Ovary (tissue), 9 donors: ENCODE data around the gene WDR43. TPM values are rescaled to one million over a fixed set of nuclear protein-coding genes. Genes with fewer than 3 reads are reported as not detected.

Experiments used
- DNase-seq, 5 donors: peaks; one replicate each; pipeline ENCODE4 v3.0.0-alpha.2; 2019 to 2020
- H3K27ac ChIP-seq, 2 donors: fragments of 200-600 bp; one replicate each; pipeline versions ENCODE4 v1.5.1 to v1.8.0; 2019 to 2022
- H3K27me3 ChIP-seq: fragments of 200-600 bp; one replicate; pipeline ENCODE4 v1.8.0; 2022
- H3K36me3 ChIP-seq: fragments of 200-600 bp; sonication (generic); one replicate; pipeline ENCODE4 v1.5.1; 2019
- H3K4me1 ChIP-seq: one replicate; pipeline ENCODE4 v1.8.1; 2013; ENCODE audit warnings: mild to moderate bottlenecking, moderate library complexity; ENCODE audit not compliant: insufficient read depth
- H3K4me3 ChIP-seq: fragments of 200-600 bp; sonication (generic); one replicate; pipeline ENCODE4 v1.5.1; 2017
- H3K9me3 ChIP-seq, 2 donors: fragments of 200-600 bp in 1 of 2; sonication (generic) in 1 of 2; one replicate each; pipeline versions ENCODE4 v1.5.1 to v1.8.1; 2013 to 2019; ENCODE audit warnings: mild to moderate bottlenecking in 1 of 2, moderate library complexity in 1 of 2
- CTCF ChIP-seq, 3 donors: fragments of 450-650 bp in 2 of 3; fragments of 200-600 bp in 1 of 3; IDR thresholded peaks; one replicate each; pipeline versions ENCODE4 v1.5.1 to v1.8.0; 2016 to 2022; ENCODE audit warnings: antibody characterized with exemption in 3 of 3, mild to moderate bottlenecking in 1 of 3
- EP300 ChIP-seq: sonication (generic); formaldehyde crosslinking; IDR thresholded peaks from one replicate; pipeline ENCODE4 v1.6.1; 2017; ENCODE audit warnings: antibody characterized with exemption
- POLR2A ChIP-seq: fragments of 450-650 bp; IDR thresholded peaks from one replicate; pipeline ENCODE4 v1.6.1; 2017; ENCODE audit warnings: antibody characterized with exemption, mild to moderate bottlenecking, moderate library complexity
- WGBS, 3 donors: extraction: QIAGEN DNeasy Blood & Tissue Kit in 1 of 3; methylation state at CpG; one replicate each; pipeline versions ENCODE4 v1.1.5 to v1.1.7; 2013 to 2017; 5-methylcytosine and 5-hydroxymethylcytosine counted together
- intact Hi-C, 4 donors: fragments of 100-400 bp; cut with DNase I; formaldehyde crosslinking; loops; one replicate each; pipeline versions ENCODE4 v1.11.0 to v1.15.1; 2022 to 2023
- polyA plus RNA-seq, 2 donors: library from polyadenylated mRNA; stranded (reverse); fragments of 200-250 nt in 1 of 2; fragments of 350-450 nt in 1 of 2; fragmentation: Illumina TruSeq in 1 of 2; extraction: RNeasy Lipid Tissue Mini Kit (QIAGEN cat#74804) in 1 of 2; gene quantifications; one replicate each; pipeline ENCODE4 v1.2.3, GENCODE V29; 2013 to 2014
- total RNA-seq, 7 donors: library from RNA; depleted of rRNA in 2 of 7; stranded (reverse); fragments of >200 nt in 2 of 7; fragmentation: NEBNext Ultra II Directional in 3 of 7; extraction: Animal tissue kit (Norgen Biotek cat#: 25700) in 3 of 7; gene quantifications; one replicate each; pipeline versions ENCODE4 v1.1.0 to v1.2.4, GENCODE V29; 2016 to 2023
- donor health status: DM: no; HTN: no; CAD: no; lungs with moderate emphysema.
- donor health status: DM: no; HTN: no; CAD: no.
- donor health status: Bipolar disorder and iron deficiency.
- donor health status: DM: yes; HTN: yes; CAD: no.
- donor health status: DM: no; HTN: no; CAD: no.
- donor health status: DM: yes; HTN: yes; CAD: no.

The WDR43 gene
- total and polyA plus RNA-seq, 9 donors, result 14.0 to 63.5 (median 43.5) TPM

- no peak for DNase-seq
- H3K9me3 ChIP-seq, result no peaks in the 10 kb centered on the region
- no peaks in the 10 kb centered on the region for H3K27me3 ChIP-seq
- TF ChIP-seq POLR2A (no peak), CTCF (IDR thresholded peaks at IDR 0.05) (no peak), EP300 (no peak)
- H3K4me3 ChIP-seq, result no peak overlapping the region
- 64 to 84% (median 67%) methylated on average over 7 of the region's 7 CpGs for WGBS, 3 donors
- H3K27ac ChIP-seq, result no peak overlapping the region
- intact Hi-C loops, result no loop called here
- H3K4me1 ChIP-seq, result no peaks in the 10 kb centered on the region
- no peaks in the 10 kb centered on the region for H3K36me3 ChIP-seq
Observed at GRCh38 chr2:28979041-28979440, 84.6 kb downstream of the WDR43 start.

- H3K27ac ChIP-seq, result no peak overlapping the region
- H3K4me1 ChIP-seq, result no peaks in the 10 kb centered on the region
- WGBS, 3 donors, result 61 to 71% (median 67%) methylated on average over 11 to 13 of the region's 13 CpGs
- no peaks in the 10 kb centered on the region for H3K27me3 ChIP-seq
- H3K9me3 ChIP-seq, result no peaks in the 10 kb centered on the region
- no peak for TF ChIP-seq EP300
- no peak for TF ChIP-seq CTCF (IDR thresholded peaks at IDR 0.05)
- TF ChIP-seq POLR2A, result no peak
- peak in 2 of 5 donors; percentile 33 to 57 for DNase-seq
- intact Hi-C loops, result no loop called here
- H3K36me3 ChIP-seq, result no peaks in the 10 kb centered on the region
- H3K4me3 ChIP-seq, result no peak overlapping the region
Observed at GRCh38 chr2:28979576-28980366, 85.3 kb downstream of the WDR43 start.

- DNase-seq, result no peak
- Histone ChIP-seq H3K4me1 (no peaks in the 10 kb centered on the region), H3K27me3 (no peaks in the 10 kb centered on the region), H3K9me3 (no peaks in the 10 kb centered on the region), H3K36me3 (no peaks in the 10 kb centered on the region), H3K27ac (peak overlapping the region in 1 of 2 donors; percentile 36), H3K4me3 (no peak overlapping the region)
- TF ChIP-seq POLR2A (no peak), EP300 (no peak), CTCF (IDR thresholded peaks at IDR 0.05) (no peak)
- intact Hi-C loops, result no loop called here
- 26 to 90% (median 88%) methylated on average over 3 of the region's 3 CpGs for WGBS, 3 donors
Observed at GRCh38 chr2:28980368-28981015, 86.0 kb downstream of the WDR43 start.

GRCh38 chr2:28981016-28981441, 86.6 kb downstream of the WDR43 start, which contains the start of gene TOGARAM2:
TSS of gene TOGARAM2 (plus strand) at chr2:28981298. CDS start at chr2:28994835, 13,537 bp downstream.
- H3K4me1 ChIP-seq, result no peaks in the 10 kb centered on the region
- H3K27me3 ChIP-seq, result no peaks in the 10 kb centered on the region
- TF ChIP-seq POLR2A (no peak), EP300 (no peak), CTCF (IDR thresholded peaks at IDR 0.05) (no peak)
- H3K4me3 ChIP-seq, result no peak within 1 kb of the TSS
- no peaks in the 10 kb centered on the region for H3K9me3 ChIP-seq
- no peaks in the 10 kb centered on the region for H3K36me3 ChIP-seq
- 3 to 18% (median 5%) methylated on average over 10 of the region's 10 CpGs for WGBS, 3 donors
- peak within 1 kb of the TSS in 1 of 2 donors; percentile 36 for H3K27ac ChIP-seq
- peak; percentile 56 to 77 (median 60) for DNase-seq
- intact Hi-C loops, result no loop called here
